ENCODE measurements around the gene RPS6KA2.
A peak's percentile ranks its signal among the peaks of the same experiment; 100 is the strongest.

RPS6KA2 gene

DNA sequence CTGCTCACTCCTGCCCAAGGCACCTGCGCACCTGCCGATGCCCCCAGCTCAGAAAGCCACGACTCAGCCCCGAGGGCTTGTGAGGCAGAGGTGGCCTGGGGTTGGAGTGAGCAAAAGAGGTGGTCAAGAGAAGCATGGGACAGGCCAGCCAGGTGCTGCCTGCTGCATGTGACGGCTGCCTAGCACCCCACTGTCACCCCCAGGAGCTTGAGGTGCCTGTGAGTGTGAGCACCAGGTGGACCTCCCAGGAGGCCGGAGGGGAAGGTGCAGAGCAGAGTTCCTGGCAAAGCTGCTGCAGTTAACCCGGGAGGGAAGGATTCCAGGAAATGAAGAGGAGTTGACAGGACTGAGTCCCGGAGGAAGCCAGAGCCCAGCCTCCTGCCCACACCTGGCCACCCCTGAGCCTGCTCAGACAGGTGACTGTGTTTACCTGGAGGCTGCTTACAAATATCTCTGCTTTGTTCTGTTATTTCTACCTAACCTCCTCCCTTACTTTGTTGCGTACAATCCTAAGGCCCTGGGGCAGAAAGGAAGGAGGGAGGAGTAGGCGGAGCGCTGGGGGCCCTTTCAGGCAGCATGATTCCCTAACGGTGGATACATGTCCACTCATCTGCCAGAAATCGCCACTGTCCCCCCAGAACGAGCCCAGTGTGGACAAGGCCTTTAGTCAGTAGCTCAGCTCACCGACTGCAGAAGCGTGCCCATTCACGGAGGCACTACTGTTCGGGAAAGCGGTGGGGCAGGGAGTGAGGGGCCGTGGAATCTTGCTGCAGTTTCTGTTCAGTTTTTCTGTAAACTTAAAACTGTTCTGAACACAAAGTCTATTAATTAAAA is 156.8 kb downstream of the RPS6KA2 start:
- H3K4me1 ChIP-seq (ENCODE audit: control insufficient read depth, insufficient read depth, low read length, poor library complexity, severe bottlenecking): no peaks in the 10 kb centered on the region
- no peaks in the 10 kb centered on the region for H3K9me3 ChIP-seq (ENCODE audit: control insufficient read depth, low read length)
- H3K36me3 ChIP-seq (ENCODE audit: control insufficient read depth, insufficient read depth, low read length): peaks cover 2% of the 10 kb centered on the region
- no peak overlapping the region for H3K27ac ChIP-seq (ENCODE audit: low read depth, low read length, severe bottlenecking)
- 87 to 90% methylated on average over 14 to 16 of the region's 20 CpGs for WGBS, 2 experiments (ENCODE audit: insufficient coverage in 2 of 2)
- H3K4me3 ChIP-seq (ENCODE audit: extremely low read depth, insufficient read depth, low read length, poor library complexity, severe bottlenecking): no peak overlapping the region

- 91 to 92% methylated on average over 11 to 13 of the region's 14 CpGs for WGBS, 2 experiments (ENCODE audit: insufficient coverage in 2 of 2)
These were observed 157.6 kb downstream of the RPS6KA2 start for GRCh38 chr6:166469426-166469961.

GRCh38 chr6:166467436-166468000 is 159.5 kb downstream of the RPS6KA2 start:
- Histone ChIP-seq H3K9me3 (ENCODE audit: control insufficient read depth, low read length) (no peaks in the 10 kb centered on the region), H3K4me3 (ENCODE audit: extremely low read depth, insufficient read depth, low read length, poor library complexity, severe bottlenecking) (no peak overlapping the region), H3K27ac (ENCODE audit: low read depth, low read length, severe bottlenecking) (no peak overlapping the region), H3K36me3 (ENCODE audit: control insufficient read depth, insufficient read depth, low read length) (peaks cover 2% of the 10 kb centered on the region), H3K4me1 (ENCODE audit: control insufficient read depth, insufficient read depth, low read length, poor library complexity, severe bottlenecking) (no peaks in the 10 kb centered on the region)
- WGBS, 2 experiments (ENCODE audit: insufficient coverage in 2 of 2): 88 to 91% methylated on average over 8 to 9 of the region's 9 CpGs

More at GRCh38 chr6:166469426-166469961, 157.6 kb downstream of the RPS6KA2 start:
- Histone ChIP-seq H3K4me1 (ENCODE audit: control insufficient read depth, insufficient read depth, low read length, poor library complexity, severe bottlenecking) (no peaks in the 10 kb centered on the region), H3K4me3 (ENCODE audit: extremely low read depth, insufficient read depth, low read length, poor library complexity, severe bottlenecking) (no peak overlapping the region), H3K27ac (ENCODE audit: low read depth, low read length, severe bottlenecking) (no peak overlapping the region), H3K36me3 (ENCODE audit: control insufficient read depth, insufficient read depth, low read length) (peaks cover 2% of the 10 kb centered on the region), H3K9me3 (ENCODE audit: control insufficient read depth, low read length) (no peaks in the 10 kb centered on the region)

DNA sequence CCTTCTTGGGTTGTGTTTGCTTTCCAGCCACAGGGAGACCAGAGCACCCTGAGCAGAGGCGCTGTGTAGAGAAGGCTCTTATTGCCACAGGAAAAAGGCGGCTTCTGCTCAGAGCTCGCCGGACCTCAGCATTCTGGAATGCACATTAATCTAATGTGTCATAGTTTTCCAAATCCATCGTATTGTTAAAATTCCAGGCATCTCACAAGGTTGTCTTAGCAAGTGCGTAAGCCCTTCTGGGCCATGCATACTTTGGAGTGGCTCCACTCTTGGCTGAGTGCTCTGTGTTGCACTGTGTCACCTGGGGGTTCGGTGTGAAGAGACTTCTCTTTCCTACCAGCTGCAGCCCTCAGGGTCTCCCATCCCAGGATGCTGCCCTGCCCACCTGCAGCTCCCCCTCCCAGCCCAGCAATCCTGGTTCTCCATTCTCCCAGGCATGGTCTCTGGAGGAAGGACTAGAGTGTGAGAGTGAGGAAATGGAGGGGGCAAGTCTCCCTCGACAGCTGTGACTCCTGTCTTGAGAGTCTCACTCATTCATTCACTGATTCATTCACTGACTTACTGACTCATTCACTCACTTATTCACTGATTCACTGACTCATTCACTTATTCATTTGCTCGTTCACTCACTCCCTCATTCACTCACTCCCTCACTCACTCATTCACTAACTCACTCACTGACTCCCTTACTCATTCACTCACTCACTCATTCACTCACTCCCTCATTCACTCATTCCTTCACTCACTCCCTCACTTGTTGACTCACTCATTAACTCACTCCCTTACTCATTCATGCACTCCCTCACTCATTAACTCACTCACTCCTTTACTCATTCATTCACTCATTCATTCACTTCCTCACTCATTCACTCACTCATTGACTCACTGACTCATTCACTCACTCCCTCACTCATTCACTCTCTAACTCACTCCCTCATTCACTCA is 160.6 kb downstream of the RPS6KA2 start:
- Histone ChIP-seq H3K9me3 (ENCODE audit: control insufficient read depth, low read length) (no peaks in the 10 kb centered on the region), H3K4me1 (ENCODE audit: control insufficient read depth, insufficient read depth, low read length, poor library complexity, severe bottlenecking) (no peaks in the 10 kb centered on the region), H3K4me3 (ENCODE audit: extremely low read depth, insufficient read depth, low read length, poor library complexity, severe bottlenecking) (no peak overlapping the region), H3K36me3 (ENCODE audit: control insufficient read depth, insufficient read depth, low read length) (peaks cover 2% of the 10 kb centered on the region), H3K27ac (ENCODE audit: low read depth, low read length, severe bottlenecking) (peak overlapping the region; percentile 24)
- WGBS, 2 experiments (ENCODE audit: insufficient coverage in 2 of 2): 82% methylated on average over 8 to 9 of the region's 9 CpGs

DNA sequence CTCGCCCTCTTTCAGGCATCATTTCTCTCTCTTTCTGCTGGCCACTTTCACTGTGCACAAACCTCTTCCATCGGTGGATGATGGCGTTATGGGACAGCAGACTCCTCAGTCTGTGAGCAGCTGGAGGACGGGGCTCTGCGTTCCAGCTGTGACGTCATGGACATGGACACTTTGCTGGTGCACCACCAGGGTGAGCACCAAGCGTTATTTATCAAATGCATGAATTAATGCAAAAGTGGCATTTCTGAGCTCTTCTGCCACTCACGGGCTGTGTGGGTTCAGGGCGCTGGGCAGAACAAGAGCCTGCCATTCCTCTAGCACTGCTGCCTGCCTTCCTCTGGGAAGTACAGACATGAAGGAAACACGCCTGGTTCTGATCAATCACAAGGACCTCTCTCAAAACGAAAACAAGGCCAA is 161.4 kb downstream of the RPS6KA2 start:
- Histone ChIP-seq H3K4me3 (ENCODE audit: extremely low read depth, insufficient read depth, low read length, poor library complexity, severe bottlenecking) (no peak overlapping the region), H3K27ac (ENCODE audit: low read depth, low read length, severe bottlenecking) (peak overlapping the region; percentile 24), H3K4me1 (ENCODE audit: control insufficient read depth, insufficient read depth, low read length, poor library complexity, severe bottlenecking) (no peaks in the 10 kb centered on the region), H3K9me3 (ENCODE audit: control insufficient read depth, low read length) (no peaks in the 10 kb centered on the region), H3K36me3 (ENCODE audit: control insufficient read depth, insufficient read depth, low read length) (peaks cover 2% of the 10 kb centered on the region)
- WGBS, 2 experiments (ENCODE audit: insufficient coverage in 2 of 2): 92 to 94% methylated on average over 10 to 11 of the region's 11 CpGs

DNA sequence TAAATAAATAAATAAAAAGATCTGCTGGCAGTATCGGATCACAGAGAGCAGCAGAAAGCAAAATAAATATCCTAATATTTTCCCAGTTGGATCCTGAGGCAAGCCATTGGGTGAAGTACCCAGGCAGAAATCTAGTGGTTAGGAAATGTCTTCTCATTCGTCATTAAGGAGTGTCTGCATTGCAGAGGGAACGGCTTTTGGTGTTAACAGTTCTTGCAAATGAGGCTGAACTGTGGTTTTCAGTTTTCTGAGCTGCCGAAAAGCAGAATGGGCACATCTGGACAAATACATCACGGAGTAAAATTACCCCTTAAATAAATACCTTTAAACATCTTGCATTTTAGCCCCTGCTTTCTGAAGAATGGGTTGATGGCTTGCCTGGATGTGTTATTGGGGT is 162.1 kb downstream of the RPS6KA2 start:
- WGBS, 2 experiments (ENCODE audit: insufficient coverage in 2 of 2): 93% methylated on average over 2 of the region's 5 CpGs; no CpG with 5 or more reads in 1 of the 2 experiments
- no peak overlapping the region for H3K27ac ChIP-seq (ENCODE audit: low read depth, low read length, severe bottlenecking)
- no peaks in the 10 kb centered on the region for H3K4me1 ChIP-seq (ENCODE audit: control insufficient read depth, insufficient read depth, low read length, poor library complexity, severe bottlenecking)
- H3K4me3 ChIP-seq (ENCODE audit: extremely low read depth, insufficient read depth, low read length, poor library complexity, severe bottlenecking): no peak overlapping the region
- H3K9me3 ChIP-seq (ENCODE audit: control insufficient read depth, low read length): no peaks in the 10 kb centered on the region
- peaks cover 2% of the 10 kb centered on the region for H3K36me3 ChIP-seq (ENCODE audit: control insufficient read depth, insufficient read depth, low read length)

- Histone ChIP-seq H3K4me3 (ENCODE audit: extremely low read depth, insufficient read depth, low read length, poor library complexity, severe bottlenecking) (no peak overlapping the region), H3K4me1 (ENCODE audit: control insufficient read depth, insufficient read depth, low read length, poor library complexity, severe bottlenecking) (no peaks in the 10 kb centered on the region), H3K27ac (ENCODE audit: low read depth, low read length, severe bottlenecking) (no peak overlapping the region), H3K9me3 (ENCODE audit: control insufficient read depth, low read length) (no peaks in the 10 kb centered on the region), H3K36me3 (ENCODE audit: control insufficient read depth, insufficient read depth, low read length) (peaks cover 2% of the 10 kb centered on the region)
- 90 to 91% methylated on average over 17 to 18 of the region's 22 CpGs for WGBS, 2 experiments (ENCODE audit: insufficient coverage in 2 of 2)
These were observed 162.7 kb downstream of the RPS6KA2 start for GRCh38 chr6:166464068-166465002.

- Histone ChIP-seq H3K4me1 (ENCODE audit: control insufficient read depth, insufficient read depth, low read length, poor library complexity, severe bottlenecking) (no peaks in the 10 kb centered on the region), H3K4me3 (ENCODE audit: extremely low read depth, insufficient read depth, low read length, poor library complexity, severe bottlenecking) (no peak overlapping the region), H3K36me3 (ENCODE audit: control insufficient read depth, insufficient read depth, low read length) (peaks cover 2% of the 10 kb centered on the region), H3K27ac (ENCODE audit: low read depth, low read length, severe bottlenecking) (no peak overlapping the region), H3K9me3 (ENCODE audit: control insufficient read depth, low read length) (no peaks in the 10 kb centered on the region)
- 89 to 93% methylated on average over 14 to 19 of the region's 23 CpGs for WGBS, 2 experiments (ENCODE audit: insufficient coverage in 2 of 2)
These were observed 163.5 kb downstream of the RPS6KA2 start for GRCh38 chr6:166463359-166464067.

DNA sequence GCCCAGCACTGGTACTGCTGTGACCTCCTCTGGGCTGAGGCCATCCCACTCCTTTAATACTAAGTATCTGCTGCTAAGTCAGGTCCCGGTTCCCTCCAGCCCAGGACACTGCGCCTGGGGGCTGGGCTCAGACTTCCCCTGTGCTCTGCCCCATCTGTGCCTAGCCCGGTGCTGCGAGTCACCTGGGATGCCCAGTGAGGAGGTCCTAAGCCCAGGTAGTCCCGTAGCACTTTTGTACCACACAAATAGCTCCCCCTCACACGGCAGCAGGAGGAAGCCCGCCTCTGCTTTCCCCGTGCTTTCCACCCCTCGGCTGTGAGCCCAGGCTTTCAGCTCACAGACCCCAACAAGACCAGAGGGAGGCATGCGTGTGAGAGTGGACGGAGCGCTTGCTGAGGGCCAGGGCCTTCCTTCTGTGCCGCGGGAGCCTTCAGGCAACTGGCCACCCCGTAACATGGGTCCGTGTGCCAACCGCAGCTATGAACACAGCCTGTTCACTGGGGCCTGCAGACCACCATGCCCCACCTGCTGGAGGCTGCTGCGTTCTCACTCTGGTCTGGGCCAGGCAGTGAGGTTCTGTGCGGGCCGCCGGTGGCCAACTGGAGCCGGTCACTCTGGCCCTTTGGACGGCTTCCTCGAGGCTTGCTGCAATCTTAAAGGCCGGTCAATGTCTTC is 164.5 kb downstream of the RPS6KA2 start:
- no peaks in the 10 kb centered on the region for H3K9me3 ChIP-seq (ENCODE audit: control insufficient read depth, low read length)
- H3K4me1 ChIP-seq (ENCODE audit: control insufficient read depth, insufficient read depth, low read length, poor library complexity, severe bottlenecking): no peaks in the 10 kb centered on the region
- H3K36me3 ChIP-seq (ENCODE audit: control insufficient read depth, insufficient read depth, low read length): no peaks in the 10 kb centered on the region
- H3K27ac ChIP-seq (ENCODE audit: low read depth, low read length, severe bottlenecking): no peak overlapping the region
- 93% methylated on average over 21 to 24 of the region's 25 CpGs for WGBS, 2 experiments (ENCODE audit: insufficient coverage in 2 of 2)
- H3K4me3 ChIP-seq (ENCODE audit: extremely low read depth, insufficient read depth, low read length, poor library complexity, severe bottlenecking): no peak overlapping the region
